DMS 273 (cell line): ENCODE results near the gene HOXC11.

Experiments
- DNase-seq: peaks from one replicate; lab custom pipeline; 2025; ENCODE audit not compliant: unreplicated experiment; lab: John Stamatoyannopoulos, UW

HOXC11 gene

DNA sequence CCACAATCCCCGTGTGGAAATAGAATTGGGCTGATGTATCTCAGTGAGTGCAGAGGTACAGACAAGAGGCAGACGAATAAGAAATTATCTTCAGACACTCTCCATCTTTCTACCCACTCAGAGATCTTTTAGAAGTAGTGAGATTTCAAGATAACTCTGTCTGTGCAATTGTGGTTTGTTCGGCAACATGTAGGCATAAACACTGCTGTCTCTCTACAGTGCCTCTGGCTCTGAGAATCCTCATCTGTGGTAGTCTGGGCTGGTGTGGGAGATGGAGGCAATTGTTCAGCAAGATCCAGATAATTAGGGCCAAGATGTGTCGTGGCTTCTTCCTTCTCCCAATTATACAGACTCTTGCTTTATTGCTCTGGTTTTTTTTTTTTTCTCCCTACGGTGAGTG lies 31.2 kb upstream of the HOXC11 start:
- DNase-seq: no peak

DNA sequence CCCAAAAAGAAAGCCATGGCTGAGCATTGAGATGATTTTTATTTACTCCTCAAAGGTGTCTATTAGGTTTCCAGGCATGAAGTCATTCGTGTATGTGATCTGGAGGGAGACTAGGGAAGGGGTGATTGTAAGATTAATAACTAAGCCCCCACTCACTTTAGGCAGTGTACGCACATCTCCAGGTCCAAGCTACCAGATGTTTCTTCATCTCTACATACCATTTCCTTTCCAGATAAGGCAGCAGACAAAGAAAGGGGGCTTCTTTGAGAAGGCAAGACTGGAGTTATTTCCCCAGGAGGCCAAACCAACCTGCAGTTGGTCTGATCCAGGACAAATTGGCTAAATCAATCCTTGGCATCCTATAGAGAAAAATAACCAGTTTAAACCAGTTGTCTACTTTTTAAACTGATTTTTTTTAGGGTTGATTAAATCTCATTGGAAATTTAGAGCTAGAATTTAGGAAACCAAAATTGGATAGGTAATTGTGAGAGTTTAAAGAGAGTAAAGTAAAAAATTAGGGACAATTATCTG lies 30.4 kb upstream of the HOXC11 start:
- DNase-seq: no peak

DNA sequence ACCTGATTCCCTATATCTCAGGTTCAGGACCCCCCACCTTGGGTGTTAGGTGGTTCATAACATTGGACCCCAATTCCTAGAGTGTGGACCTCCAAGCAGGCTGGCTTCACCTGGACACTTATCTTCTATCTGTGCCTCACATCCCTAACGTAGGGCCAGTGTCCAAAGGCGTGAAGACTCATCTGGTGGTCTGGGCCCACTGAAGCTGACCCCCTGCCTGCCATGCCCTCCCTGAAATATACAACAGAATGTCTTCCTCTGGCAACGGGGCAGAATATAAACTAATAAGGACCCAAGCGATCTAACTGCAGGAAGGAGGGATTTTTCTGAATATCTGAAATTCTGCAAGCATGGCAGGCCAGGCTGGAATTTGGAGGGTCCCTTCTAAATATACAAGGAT lies 28.7 kb upstream of the HOXC11 start:
- DNase-seq: no peak

DNA sequence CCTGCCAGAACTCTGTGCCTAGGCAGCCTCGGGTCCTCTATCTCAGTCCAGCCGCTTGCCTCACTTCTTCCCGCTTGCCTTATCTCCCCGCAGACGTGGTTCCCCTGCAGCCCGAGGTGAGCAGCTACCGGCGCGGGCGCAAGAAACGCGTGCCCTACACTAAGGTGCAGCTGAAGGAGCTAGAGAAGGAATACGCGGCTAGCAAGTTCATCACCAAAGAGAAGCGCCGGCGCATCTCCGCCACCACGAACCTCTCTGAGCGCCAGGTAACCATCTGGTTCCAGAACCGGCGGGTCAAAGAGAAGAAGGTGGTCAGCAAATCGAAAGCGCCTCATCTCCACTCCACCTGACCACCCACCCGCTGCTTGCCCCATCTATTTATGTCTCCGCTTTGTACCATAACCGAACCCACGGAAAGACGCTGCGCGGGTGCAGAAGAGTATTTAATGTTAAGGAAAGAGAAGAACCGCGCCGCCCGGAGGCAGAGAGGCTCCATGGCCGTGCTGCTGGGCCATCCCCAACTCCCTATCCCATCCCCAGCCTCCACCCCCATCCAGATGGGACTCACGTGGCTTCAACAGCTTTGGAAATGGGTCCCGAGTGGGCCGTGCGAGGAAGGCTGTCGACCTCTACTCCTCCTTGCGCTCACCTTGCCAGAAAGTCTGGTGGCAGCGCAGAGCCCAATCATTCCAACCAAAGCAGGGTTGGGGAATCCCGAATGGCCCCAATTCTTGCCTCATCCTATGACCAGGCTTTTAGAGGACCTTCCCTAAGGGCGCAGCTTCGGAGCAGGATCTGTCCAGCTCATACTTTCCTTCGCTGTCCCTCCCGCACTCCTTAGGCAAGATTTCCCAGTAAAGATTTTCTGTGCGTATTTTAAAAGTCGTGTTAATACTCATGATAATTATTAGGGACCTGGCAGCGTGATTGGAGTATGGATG lies 27.7 kb upstream of the HOXC11 start:
- peak; percentile 18 for DNase-seq

DNA sequence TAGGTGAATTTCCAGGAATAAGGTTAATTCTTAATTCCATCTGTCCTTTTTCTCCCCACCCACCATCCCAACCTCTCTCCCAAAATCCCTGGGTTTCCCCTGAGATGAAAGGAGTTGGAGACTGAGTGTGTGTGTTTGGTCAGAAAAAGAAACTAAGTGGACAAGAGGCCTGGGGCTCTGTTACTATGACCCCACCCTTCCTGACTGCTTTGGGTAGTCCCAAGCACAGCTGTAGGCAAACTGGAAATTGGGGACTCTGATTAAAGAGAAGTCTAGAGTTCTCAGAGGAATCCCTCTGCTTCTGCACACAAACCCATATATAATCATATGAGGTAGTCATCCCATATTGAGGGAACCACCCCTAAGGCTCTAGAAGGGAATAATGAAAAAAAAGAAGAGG lies 25.2 kb upstream of the HOXC11 start:
- DNase-seq: no peak

DNA sequence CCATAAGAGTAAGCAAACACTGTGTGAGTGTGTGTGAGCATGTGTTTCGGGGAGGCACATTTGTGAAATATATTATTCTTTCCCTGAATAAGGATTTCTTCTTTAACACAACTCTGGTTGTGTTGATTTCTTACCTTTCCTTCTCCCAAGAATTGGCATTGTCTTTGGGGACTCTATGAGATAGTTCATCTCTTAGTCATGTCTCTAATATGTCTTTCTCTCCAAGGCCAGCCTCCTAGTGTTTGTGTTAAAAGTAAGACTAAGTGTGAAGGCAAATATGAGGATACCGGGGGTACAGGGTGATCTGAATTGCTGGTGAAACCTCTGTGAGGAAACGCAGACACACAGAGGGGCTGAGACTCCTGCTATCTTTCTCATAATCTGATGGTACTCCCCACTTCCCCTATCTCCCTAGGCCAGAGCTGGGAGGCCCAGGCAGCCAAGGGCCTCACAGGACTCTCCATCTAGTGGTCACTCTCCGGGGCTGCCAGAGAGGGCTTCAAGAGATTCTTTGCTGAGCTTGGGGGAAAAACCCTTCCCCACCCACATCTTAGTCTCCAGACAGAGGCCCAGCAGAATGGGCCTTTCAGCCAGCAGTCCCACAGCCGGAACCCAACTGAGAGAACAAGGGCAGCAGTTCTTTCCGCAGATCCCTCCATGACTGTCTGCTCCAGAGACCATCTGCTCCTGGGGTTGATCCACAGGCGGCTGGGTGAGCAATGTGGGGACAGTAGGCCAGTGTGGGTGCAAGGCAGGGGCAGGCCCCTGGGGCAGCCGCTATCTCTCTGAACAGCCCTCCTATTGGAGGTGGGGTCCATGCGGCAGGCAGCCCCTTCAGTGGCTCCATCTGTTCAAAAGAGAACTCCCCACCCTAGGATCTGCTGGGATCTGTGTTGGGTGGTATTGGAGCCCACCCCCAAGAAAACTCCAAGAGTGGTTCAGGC lies 24.0 kb upstream of the HOXC11 start:
- DNase-seq: no peak

DNA sequence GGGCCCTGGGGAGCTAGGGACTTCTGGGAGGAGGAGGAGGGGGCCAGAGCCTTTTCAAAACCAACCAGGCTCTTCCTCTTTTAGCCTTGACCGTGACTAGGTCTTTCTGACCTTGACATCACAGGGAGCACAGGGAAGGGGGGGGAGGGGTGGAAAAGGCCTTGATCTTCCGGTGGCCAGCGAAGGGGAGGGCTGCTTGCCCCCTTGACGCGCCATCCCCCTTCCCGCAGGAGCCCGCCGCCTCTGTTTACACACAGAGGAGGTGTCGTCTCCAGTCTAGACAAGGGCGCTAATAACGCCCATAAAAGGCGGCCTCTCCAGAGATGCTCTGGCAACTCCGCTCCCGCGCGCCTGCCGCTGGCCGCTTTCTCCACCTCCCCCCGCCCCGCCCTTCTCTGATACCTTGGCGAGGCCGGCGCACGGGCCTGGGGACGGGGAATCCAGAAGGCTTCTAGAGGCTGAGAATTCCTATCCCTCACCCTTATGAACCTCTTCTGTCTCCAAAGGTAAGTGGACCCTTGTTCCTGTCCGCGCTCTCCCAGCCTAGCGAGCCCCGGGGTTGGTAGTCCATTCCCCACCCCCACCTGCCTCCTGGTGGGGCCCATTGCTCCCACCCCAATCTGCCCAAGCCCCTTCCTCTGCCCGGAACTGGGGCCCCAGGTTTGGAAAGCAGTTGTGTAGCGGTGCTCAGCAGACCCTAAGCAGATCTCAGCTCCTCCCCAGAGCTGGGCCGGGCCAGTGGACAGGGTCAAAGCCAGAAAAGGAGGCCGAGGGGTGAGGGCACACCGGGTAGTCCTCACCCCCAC lies 23.1 kb upstream of the HOXC11 start:
- peak; percentile 44 for DNase-seq

DNA sequence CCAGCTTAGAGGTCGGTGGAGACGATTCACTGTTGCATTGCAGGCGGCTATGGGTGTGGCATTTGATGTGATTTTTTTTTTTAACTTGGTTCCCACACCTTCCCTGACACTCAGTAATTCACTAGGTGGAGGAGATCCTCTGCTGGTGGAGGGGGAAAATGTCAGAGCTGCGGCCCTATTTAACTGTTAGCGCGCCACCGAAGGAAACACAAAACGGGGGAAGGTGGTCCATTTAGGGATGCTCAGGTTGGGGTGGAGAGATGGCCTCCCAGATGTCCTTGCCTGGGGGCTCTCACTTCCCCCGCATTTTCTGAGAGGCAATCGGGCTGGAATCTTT lies 22.5 kb upstream of the HOXC11 start:
- no peak for DNase-seq

DNA sequence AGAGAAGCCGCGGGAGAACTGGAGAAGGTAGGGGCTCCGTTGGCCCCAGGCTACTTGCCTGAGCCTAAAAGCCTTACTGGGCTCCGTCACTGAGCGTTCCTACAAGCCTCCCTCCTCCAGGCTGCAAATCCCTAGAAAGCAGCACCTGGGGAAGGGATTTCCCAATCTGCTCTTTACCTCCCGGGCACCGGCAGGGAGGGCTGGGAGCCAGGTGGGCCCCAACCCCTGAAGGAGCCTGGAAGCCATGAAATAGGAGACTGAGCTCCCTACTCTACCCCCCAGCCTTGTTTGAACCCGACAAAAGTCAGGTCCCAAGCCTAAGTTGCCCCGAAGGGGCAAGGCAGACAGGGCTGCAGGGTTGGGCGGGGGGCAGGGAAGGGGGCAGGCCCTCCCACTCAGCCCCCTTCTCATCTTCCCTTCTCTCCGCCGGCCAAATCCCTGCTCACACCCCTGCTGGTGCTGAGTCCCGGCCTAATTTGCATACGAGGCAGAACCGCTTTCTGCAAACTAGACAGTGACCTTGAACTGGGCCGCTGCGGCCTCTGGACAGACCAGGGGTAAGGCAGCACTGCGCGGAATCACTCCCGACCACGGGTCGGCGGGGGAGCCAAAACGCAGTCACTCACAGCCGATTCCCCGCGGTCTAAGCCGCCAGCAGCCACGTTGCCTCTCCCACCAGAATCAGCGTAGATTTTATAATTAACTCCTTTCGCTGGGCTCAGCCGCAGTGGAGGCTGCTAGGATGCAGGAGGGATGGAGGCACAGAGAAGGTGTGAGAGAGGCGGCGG lies 21.9 kb upstream of the HOXC11 start:
- peak; percentile 17 for DNase-seq

DNA sequence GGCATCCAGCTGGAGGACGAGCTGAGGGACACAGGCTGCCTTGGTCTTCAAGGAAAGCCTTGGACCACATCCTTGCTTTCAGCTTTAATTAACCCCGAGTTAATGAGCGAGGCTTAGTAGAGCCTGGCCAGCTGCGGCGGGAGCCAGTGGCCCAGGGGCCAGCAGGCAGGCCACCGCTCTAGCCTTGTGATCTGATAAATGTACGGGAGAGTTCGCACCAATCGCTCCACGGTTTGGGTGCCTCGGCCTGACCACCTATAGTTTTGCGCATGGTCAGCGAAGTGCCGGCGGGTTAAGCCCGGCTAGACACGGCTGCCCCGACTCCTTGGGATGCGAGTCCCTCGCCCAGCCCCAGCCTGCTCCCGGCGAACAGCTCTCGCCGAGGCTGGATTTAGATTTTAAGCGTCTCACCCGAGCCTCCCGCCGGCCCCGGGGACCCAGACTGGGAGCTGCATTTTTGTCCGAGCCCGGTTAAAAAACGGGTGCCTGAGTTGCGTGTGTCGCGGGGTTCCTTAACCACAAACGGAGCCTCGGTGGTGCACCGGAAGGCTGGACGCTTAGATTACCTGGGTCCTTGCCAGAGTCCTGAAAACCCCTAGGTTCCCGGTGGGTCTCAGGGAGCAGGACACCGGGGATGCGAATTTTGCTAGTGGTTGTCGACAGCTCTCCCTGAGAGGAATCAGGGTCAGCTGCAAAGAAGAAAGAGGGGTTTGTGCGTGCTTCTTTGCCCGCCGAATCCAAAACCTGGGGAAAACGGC lies 21.2 kb upstream of the HOXC11 start:
- DNase-seq: no peak

DNA sequence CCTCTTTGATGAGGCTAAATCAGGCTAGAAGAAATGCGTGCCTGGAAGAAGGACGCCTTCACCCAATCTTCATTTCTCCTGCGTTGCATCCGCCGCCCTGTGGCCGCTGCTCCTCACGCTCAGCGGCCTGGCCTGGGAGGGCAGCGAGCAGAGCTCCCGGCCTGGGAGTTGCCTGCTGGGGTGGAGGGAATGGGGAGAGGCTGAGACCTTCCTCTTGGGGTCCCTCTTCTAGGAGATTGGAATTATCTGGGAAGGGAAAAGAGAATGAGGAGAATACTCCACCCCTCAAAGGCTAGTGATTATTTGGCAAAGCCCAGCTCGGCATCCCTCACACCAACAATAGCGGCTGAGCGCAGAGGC lies 20.6 kb upstream of the HOXC11 start:
- no peak for DNase-seq

DNA sequence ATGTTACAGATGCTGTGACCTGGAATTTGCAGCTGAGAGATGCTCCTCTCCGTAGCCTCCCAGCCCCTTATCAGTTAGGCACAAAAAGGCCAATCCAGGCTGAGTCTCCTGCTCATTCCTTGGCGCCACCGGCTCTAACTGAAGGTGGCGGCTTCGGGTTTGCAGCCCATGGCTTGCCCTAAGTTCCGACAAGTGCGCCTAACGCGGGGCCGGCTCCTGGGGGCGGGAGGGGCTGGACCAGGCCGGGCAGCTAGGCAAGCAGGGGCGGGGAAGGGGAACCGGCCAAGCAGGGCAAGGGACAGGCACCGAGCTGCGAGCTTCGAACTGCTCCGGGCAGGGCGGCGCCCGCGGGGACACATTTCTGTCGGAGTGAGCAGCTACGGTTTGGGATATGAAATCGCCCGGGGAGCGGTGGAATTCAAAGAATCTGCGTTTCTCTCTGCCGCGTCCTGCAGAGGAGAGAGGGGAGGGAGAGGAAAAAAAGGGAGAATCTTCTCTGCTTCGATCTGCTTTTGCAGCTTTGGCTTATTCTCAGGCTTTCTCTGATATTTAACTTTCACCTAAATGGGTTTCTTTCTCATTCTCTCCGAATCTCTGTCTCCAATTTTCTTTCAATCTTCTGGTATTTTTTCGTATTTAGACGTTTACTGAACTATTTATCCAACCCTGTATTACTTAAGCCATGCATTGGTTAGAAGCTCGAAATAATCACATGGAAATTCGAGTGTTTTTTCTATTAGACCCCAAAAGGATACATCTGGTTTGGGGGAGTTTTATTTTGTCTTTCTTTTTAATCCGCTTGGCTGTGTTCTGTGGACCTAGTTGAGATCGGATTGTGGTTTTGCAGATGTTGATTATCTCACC lies 19.8 kb upstream of the HOXC11 start:
- DNase-seq: peak; percentile 26

DNA sequence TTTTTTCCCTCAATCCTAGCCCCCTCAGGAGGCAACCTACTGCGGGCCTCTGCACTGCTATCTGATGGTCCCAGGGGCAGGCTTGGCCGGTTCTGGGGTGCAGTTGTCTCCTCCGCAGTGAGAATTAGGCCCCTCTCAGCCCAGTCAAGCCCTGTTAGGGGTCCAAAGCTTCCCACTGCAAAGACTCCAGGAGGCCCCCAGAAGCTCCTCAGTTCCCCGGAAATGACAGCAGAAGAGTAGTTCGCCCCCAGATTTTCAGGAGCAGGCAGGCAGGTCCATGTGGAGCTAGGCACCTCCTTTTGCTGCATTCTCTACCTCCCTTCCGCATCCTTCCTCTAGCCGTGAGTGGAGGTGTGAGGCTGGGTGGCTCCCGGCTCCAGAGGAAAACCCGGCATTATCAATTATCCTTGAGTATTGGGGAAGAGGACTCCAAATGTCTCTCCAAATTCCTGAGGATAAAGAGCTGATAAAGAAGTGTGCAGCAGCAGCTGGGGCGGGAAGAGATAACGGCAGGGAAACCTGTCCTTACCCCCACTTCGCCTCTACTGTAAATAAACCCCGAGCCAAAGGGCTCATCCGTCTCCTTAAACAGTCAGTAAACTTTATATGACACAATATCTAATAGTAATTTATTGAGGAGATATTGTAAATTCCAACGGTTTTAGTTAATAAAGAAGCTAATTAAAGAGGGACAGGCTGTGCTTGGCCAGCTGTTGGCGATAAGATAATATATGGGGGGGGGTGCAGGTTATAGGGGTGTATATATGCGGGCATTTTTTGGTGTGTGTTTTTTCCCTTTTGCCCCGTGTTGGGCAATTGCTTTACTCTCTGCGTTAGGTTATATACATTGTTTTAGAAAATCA lies 18.9 kb upstream of the HOXC11 start:
- DNase-seq: no peak

DNA sequence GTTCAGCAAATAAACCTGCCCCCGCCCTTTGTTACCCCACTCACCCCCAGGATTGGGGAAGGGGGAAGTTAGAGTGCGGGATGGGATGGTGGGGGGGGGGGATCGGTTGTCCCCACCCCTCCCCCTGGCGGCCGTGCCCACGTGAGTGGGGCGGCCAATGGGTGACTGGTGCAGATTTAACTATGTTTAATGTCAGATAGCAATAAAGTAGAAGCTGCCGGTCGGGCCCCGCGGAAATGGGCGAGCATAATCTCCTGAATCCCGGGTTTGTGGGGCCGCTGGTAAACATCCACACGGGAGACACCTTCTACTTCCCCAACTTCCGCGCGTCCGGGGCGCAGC lies 18.3 kb upstream of the HOXC11 start, which contains the start of gene HOXC12:
TSS of gene HOXC12 (plus strand) at position 210 of the 342 bp plus-strand sequence. CDS start at position 237, 27 bp downstream.
- peak; percentile 24 for DNase-seq

DNA sequence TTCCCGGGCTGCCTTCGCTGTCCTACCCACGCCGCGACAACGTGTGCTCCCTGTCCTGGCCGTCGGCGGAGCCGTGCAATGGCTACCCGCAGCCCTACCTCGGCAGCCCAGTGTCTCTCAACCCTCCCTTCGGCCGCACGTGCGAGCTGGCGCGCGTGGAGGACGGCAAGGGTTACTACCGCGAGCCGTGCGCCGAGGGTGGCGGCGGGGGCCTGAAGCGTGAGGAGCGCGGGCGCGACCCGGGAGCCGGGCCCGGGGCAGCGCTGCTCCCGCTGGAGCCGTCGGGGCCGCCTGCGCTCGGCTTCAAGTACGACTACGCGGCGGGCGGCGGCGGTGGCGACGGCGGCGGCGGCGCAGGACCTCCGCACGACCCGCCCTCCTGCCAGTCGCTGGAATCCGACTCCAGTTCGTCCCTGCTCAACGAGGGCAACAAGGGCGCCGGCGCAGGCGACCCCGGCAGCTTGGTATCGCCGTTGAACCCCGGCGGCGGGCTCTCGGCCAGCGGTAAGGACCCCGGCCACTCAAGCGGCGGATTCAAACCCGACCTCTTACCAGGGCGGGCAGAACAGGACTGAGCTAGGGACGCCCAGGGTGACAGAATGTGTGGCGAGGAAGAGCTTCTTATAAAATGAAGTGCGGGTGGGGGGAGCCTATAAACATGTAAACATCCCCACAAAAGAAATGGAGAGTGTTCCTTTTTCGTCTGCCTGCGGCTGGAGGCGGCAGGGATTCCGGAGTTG lies 17.7 kb upstream of the HOXC11 start:
- DNase-seq: no peak

DNA sequence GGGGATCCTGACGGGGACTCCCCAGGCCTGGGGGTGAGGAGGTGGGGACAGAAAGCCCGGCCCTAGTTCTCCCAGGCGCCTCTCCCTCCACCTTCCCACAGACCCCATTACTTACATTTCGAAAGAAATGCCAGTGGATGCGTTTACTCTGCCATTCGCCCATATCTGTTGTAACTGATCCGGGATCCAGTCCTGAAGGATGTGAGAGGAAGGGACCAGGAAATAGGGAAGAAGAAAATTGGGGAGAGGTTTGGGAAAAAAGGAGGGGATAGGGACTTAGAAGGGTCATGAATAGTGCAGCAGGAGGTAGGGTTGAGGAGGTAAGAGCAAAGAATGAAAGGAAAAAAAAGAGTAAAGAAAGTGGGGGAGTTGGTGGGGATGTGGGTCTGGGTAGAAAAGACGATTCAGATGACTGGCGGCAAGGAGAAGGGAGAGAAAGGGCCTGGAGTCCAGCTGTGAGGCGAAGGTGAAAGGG lies 17.1 kb upstream of the HOXC11 start:
- DNase-seq: no peak
